Measurements from ENCODE around the gene ABCB4.

DNA sequence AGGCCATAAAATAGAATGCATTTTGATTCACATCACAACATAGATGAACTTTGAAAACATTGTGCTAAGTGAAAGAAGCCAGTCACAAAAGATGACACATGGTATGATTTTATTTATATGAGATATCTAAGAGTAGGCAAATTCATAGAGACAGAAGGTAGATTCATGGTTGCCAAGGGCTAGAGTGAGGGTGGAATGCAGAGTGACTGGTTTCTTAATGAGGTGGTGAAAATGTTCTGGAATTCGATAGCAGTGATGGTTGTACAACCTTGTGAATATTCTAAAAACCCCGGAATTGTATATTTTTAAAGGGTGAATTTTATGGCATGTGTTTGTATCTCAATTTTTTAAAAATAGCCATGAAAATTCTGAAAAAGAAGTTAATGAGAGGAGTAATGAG is 42.9 kb downstream of the ABCB4 start:
- TF ChIP-seq, protein P1, sequence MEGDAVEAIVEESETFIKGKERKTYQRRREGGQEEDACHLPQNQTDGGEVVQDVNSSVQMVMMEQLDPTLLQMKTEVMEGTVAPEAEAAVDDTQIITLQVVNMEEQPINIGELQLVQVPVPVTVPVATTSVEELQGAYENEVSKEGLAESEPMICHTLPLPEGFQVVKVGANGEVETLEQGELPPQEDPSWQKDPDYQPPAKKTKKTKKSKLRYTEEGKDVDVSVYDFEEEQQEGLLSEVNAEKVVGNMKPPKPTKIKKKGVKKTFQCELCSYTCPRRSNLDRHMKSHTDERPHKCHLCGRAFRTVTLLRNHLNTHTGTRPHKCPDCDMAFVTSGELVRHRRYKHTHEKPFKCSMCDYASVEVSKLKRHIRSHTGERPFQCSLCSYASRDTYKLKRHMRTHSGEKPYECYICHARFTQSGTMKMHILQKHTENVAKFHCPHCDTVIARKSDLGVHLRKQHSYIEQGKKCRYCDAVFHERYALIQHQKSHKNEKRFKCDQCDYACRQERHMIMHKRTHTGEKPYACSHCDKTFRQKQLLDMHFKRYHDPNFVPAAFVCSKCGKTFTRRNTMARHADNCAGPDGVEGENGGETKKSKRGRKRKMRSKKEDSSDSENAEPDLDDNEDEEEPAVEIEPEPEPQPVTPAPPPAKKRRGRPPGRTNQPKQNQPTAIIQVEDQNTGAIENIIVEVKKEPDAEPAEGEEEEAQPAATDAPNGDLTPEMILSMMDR (IDR thresholded peaks at IDR 0.05) = no peak
- no peak for TF ChIP-seq POLR2A (IDR thresholded peaks at IDR 0.05)
